IMR-90 (cell line): ENCODE measurements around the gene TBC1D32. TPM values are rescaled to one million over a fixed set of nuclear protein-coding genes. Genes with fewer than 3 reads are reported as not detected.

Experiments used
- ATAC-seq: fragments of 200-7000 bp; cut with Tn5 transposase; 2 replicates; pipeline ENCODE4 v1.9.1; 2020; ENCODE audit warnings: low read depth, mild to moderate bottlenecking, moderate library complexity
- BruUV-seq: library from RNA; stranded (reverse); fragments of 400-500 nt; replicated peaks from 2 replicates; lab custom pipeline; 2021; lab: Mats Ljungman, UMichigan
- CTCF ChIA-PET: fragments of 300-600 bp; formaldehyde crosslinking; extraction: SDS; loops from one replicate; lab custom pipeline; 2021; ENCODE audit warnings: antibody characterized with exemption; lab: Yijun Ruan, JAX
- POLR2A ChIA-PET: fragments of 300-600 bp; sonication (Branson Sonifier 250); formaldehyde crosslinking; loops from one replicate; lab custom pipeline; 2022; ENCODE audit warnings: antibody characterized with exemption; ENCODE audit not compliant: unreplicated experiment; lab: Charles Lee
- DNase-seq: peaks from one replicate; pipeline ENCODE4 v3.0.0; 2013
- H2AFZ ChIP-seq: replicated peaks from 2 replicates; pipeline ENCODE3; 2013; ENCODE audit warnings: low read length, mild to moderate bottlenecking; ENCODE audit not compliant: poor library complexity
- H2AK5ac ChIP-seq: 2 replicates; pipeline ENCODE4 v1.6.1; 2013; ENCODE audit warnings: low read depth, low read length, inconsistent platforms
- H2AK9ac ChIP-seq: replicated peaks from 2 replicates; pipeline ENCODE3; 2013; ENCODE audit warnings: mild to moderate bottlenecking, low read depth, low read length, moderate library complexity; ENCODE audit not compliant: poor library complexity
- H2BK120ac ChIP-seq: 2 replicates; pipeline ENCODE4 v1.6.1; 2013; ENCODE audit warnings: low read depth, low read length, inconsistent platforms
- H2BK15ac ChIP-seq: 3 replicates; pipeline ENCODE4 v1.6.1; 2013; ENCODE audit warnings: low read depth, low read length, inconsistent platforms
- H2BK20ac ChIP-seq: 2 replicates; pipeline ENCODE4 v1.6.1; 2013; ENCODE audit warnings: low read depth, mild to moderate bottlenecking, inconsistent platforms, low read length, moderate library complexity
- H2BK5ac ChIP-seq: 2 replicates; pipeline ENCODE4 v1.6.1; 2013; ENCODE audit warnings: mild to moderate bottlenecking, low read depth, low read length, inconsistent platforms; ENCODE audit not compliant: poor library complexity, severe bottlenecking
- H3K14ac ChIP-seq: replicated peaks from 2 replicates; pipeline ENCODE4 v1.6.1; 2013; ENCODE audit warnings: low read depth, low read length, inconsistent platforms
- H3K18ac ChIP-seq: 2 replicates; pipeline ENCODE4 v1.6.1; 2013; ENCODE audit warnings: low read depth, low read length, control low read depth
- H3K23ac ChIP-seq: 2 replicates; pipeline ENCODE4 v1.6.1; 2013; ENCODE audit warnings: low read depth, low read length, inconsistent platforms
- H3K27ac ChIP-seq: 2 replicates; pipeline ENCODE4 v1.5.1; 2013; ENCODE audit warnings: mild to moderate bottlenecking, control low read depth, low read length; ENCODE audit not compliant: insufficient read depth
- H3K27me3 ChIP-seq: 2 replicates; pipeline ENCODE4 v1.6.1; 2013; ENCODE audit warnings: low read length; ENCODE audit not compliant: control insufficient read depth, insufficient read depth
- H3K36me3 ChIP-seq: 2 replicates; pipeline ENCODE4 v1.6.1; 2013; ENCODE audit warnings: low read length, mixed read lengths; ENCODE audit not compliant: control insufficient read depth, insufficient read depth
- H3K4ac ChIP-seq: 2 replicates; pipeline ENCODE4 v1.6.1; 2013; ENCODE audit warnings: low read depth, low read length, inconsistent platforms
- H3K4me1 ChIP-seq: 2 replicates; pipeline ENCODE4 v1.6.1; 2013; ENCODE audit warnings: low read length, mixed read lengths; ENCODE audit not compliant: control insufficient read depth, insufficient read depth
- H3K4me2 ChIP-seq: 2 replicates; pipeline ENCODE4 v1.6.1; 2013; ENCODE audit warnings: low read depth, mild to moderate bottlenecking, control low read depth, low read length, moderate library complexity
- H3K4me3 ChIP-seq: 2 replicates; pipeline ENCODE4 v1.5.1; 2013; ENCODE audit warnings: low read depth, mild to moderate bottlenecking, control low read depth, low read length, moderate library complexity; ENCODE audit not compliant: insufficient read depth
- H3K56ac ChIP-seq: 2 replicates; pipeline ENCODE4 v1.6.1; 2013; ENCODE audit warnings: low read length, inconsistent platforms; ENCODE audit not compliant: insufficient read depth; ENCODE audit errors: extremely low read depth
- H3K79me1 ChIP-seq, 2 experiments: 2 replicates each; pipeline ENCODE4 v1.6.1; 2013; ENCODE audit warnings: low read length in 2 of 2, inconsistent platforms in 1 of 2, low read depth in 1 of 2
- H3K9ac ChIP-seq: 2 replicates; pipeline ENCODE4 v1.6.1; 2013; ENCODE audit warnings: low read depth, low read length, control low read depth
- H3K9me1 ChIP-seq: 2 replicates; pipeline ENCODE4 v1.6.1; 2013; ENCODE audit warnings: low read length, inconsistent platforms; ENCODE audit not compliant: insufficient read depth
- H3K9me3 ChIP-seq: 2 replicates; pipeline ENCODE4 v1.6.1; 2013; ENCODE audit warnings: low read length; ENCODE audit not compliant: control insufficient read depth, insufficient read depth
- H4K20me1 ChIP-seq: 2 replicates; pipeline ENCODE4 v1.6.1; 2013; ENCODE audit warnings: low read length, inconsistent platforms; ENCODE audit not compliant: insufficient read depth
- H4K5ac ChIP-seq: 2 replicates; pipeline ENCODE4 v1.6.1; 2013; ENCODE audit warnings: mild to moderate bottlenecking, low read depth, low read length, control low read depth
- H4K8ac ChIP-seq, 2 experiments: 2 replicates each; pipeline ENCODE4 v1.6.1; 2013; ENCODE audit warnings: low read depth in 2 of 2, low read length in 2 of 2, control low read depth in 1 of 2, inconsistent platforms in 1 of 2
- H4K91ac ChIP-seq: 2 replicates; pipeline ENCODE4 v1.6.1; 2013; ENCODE audit warnings: low read depth, low read length, inconsistent platforms; ENCODE audit not compliant: insufficient read depth
- BHLHE40 ChIP-seq: fragments of 150-350 bp; IDR thresholded peaks from 2 replicates; pipeline ENCODE4 v1.6.1; 2016; ENCODE audit warnings: mild to moderate bottlenecking, low read depth, low read length
- CEBPB ChIP-seq: IDR thresholded peaks from 2 replicates; pipeline ENCODE4 v1.6.1; 2012; ENCODE audit warnings: low read depth, low read length, improper control_type of control experiment
- CHD1 ChIP-seq: IDR thresholded peaks from 2 replicates; pipeline ENCODE4 v1.6.1; 2012; ENCODE audit warnings: low read depth, low read length, improper control_type of control experiment
- CTCF ChIP-seq: conservative IDR thresholded peaks from 2 replicates; pipeline ENCODE4 v1.5.1; 2012; ENCODE audit warnings: mild to moderate bottlenecking, low read depth, low read length, improper control_type of control experiment
- FOS ChIP-seq: fragments of 150-350 bp; IDR thresholded peaks from 2 replicates; pipeline ENCODE4 v1.6.1; 2016; ENCODE audit warnings: low read depth, low read length
- MAFK ChIP-seq: IDR thresholded peaks from 2 replicates; pipeline ENCODE4 v1.6.1; 2012; ENCODE audit warnings: low read depth, low read length, improper control_type of control experiment
- MAZ ChIP-seq: IDR thresholded peaks from 2 replicates; pipeline ENCODE4 v1.6.1; 2012; ENCODE audit warnings: low read depth, mild to moderate bottlenecking, low read length, improper control_type of control experiment, moderate library complexity, borderline replicate concordance
- MXI1 ChIP-seq: IDR thresholded peaks from 2 replicates; pipeline ENCODE4 v1.6.1; 2012; ENCODE audit warnings: low read depth, mild to moderate bottlenecking, low read length, moderate library complexity, borderline replicate concordance
- NFE2L2 ChIP-seq: fragments of 150-350 bp; IDR thresholded peaks from 2 replicates; pipeline ENCODE4 v1.6.1; 2016; ENCODE audit warnings: low read depth, mild to moderate bottlenecking, low read length
- POLR2A ChIP-seq: IDR thresholded peaks from 2 replicates; pipeline ENCODE4 v1.6.1; 2012; ENCODE audit warnings: mild to moderate bottlenecking, low read depth, low read length
- RCOR1 ChIP-seq: IDR thresholded peaks from 2 replicates; pipeline ENCODE4 v1.6.1; 2012; ENCODE audit warnings: mild to moderate bottlenecking, low read length, improper control_type of control experiment; ENCODE audit not compliant: insufficient replicate concordance
- RFX5 ChIP-seq: IDR thresholded peaks from 2 replicates; pipeline ENCODE4 v1.8.0; 2012; ENCODE audit warnings: low read depth, mild to moderate bottlenecking, low read length, moderate library complexity
- SMC3 ChIP-seq: fragments of 150-350 bp; IDR thresholded peaks from 2 replicates; pipeline ENCODE4 v1.6.1; 2016; ENCODE audit warnings: low read depth, mild to moderate bottlenecking, antibody characterized with exemption, low read length, moderate library complexity
- dilution Hi-C: fragments of 300-500 bp; cut with HindIII; formaldehyde crosslinking; loops from one replicate; pipeline ENCODE4 v1.14.3; 2018; ENCODE audit warnings: low sequenced_read_pairs; ENCODE audit not compliant: unreplicated experiment
- in situ Hi-C: fragments of 300-500 bp; cut with MboI; formaldehyde crosslinking; loops from 3 replicates; pipeline ENCODE4 v1.14.3; 2019; ENCODE audit warnings: low sequenced_read_pairs, inconsistent platforms, mixed read lengths
- intact Hi-C: fragments of 100-400 bp; cut with micrococcal nuclease; formaldehyde crosslinking; loops from 2 replicates; pipeline ENCODE4 v1.10.0; 2022
- polyA plus RNA-seq, 3 experiments: library from polyadenylated mRNA; depleted of rRNA; stranded (reverse); fragments of >200 nt; gene quantifications; 2 replicates each; pipeline ENCODE4 v1.2.3, GENCODE V29; 2012; ENCODE audit warnings: low replicate concordance in 1 of 3
- total RNA-seq: library from RNA; depleted of rRNA; stranded (reverse); fragments of >200 nt; gene quantifications from 2 replicates; pipeline ENCODE4 v1.2.3, GENCODE V29; 2012
- TF ChIP-seq, protein P1 (sequence below): fragments of 150-350 bp; IDR thresholded peaks from 2 replicates; pipeline ENCODE4 v1.6.1; 2016; ENCODE audit warnings: low read depth, mild to moderate bottlenecking, low read length, moderate library complexity, borderline replicate concordance

The TBC1D32 gene
- total and polyA plus RNA-seq, 2 of the 4 experiments (the other 2 are of a cell fraction), result 3.0 to 7.2 TPM

GRCh38 chr6:121112356-121112755, 221.9 kb downstream of the TBC1D32 start:
- H2BK120ac ChIP-seq, result no peak overlapping the region
- no peak overlapping the region for H2AK9ac ChIP-seq
- ATAC-seq (no peak), DNase-seq (no peak)
- no peak overlapping the region for H4K5ac ChIP-seq
- no peak overlapping the region for H3K4me3 ChIP-seq
- no peak overlapping the region for H3K4ac ChIP-seq
- no peak overlapping the region for H3K23ac ChIP-seq
- H2AFZ ChIP-seq, result no peak overlapping the region
- dilution Hi-C loops (no loop called here), in situ Hi-C loops (no loop called here), intact Hi-C loops (no loop called here)
- no peak overlapping the region for H3K56ac ChIP-seq
- no peaks in the 10 kb centered on the region for H3K9me3 ChIP-seq
- no TSS peak for BruUV-seq
- no peak overlapping the region for H4K8ac ChIP-seq
- ChIA-PET CTCF (no interaction called here), POLR2A (no interaction called here)
- H2BK20ac ChIP-seq, result no peak overlapping the region
- TF ChIP-seq NFE2L2 (no peak), CHD1 (no peak), RCOR1 (no peak), CEBPB (no peak), BHLHE40 (no peak), SMC3 (no peak), FOS (no peak), RFX5 (no peak), MXI1 (no peak), CTCF (no peak), MAFK (no peak), MAZ (no peak), POLR2A (no peak)
- TF ChIP-seq, protein P1, sequence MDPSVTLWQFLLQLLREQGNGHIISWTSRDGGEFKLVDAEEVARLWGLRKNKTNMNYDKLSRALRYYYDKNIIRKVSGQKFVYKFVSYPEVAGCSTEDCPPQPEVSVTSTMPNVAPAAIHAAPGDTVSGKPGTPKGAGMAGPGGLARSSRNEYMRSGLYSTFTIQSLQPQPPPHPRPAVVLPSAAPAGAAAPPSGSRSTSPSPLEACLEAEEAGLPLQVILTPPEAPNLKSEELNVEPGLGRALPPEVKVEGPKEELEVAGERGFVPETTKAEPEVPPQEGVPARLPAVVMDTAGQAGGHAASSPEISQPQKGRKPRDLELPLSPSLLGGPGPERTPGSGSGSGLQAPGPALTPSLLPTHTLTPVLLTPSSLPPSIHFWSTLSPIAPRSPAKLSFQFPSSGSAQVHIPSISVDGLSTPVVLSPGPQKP, result no peak
- H3K27me3 ChIP-seq, result no peaks in the 10 kb centered on the region
- H2BK5ac ChIP-seq, result no peak overlapping the region
- no peak overlapping the region for H3K14ac ChIP-seq
- no peaks in the 10 kb centered on the region for H4K20me1 ChIP-seq
- no peak overlapping the region for H2BK15ac ChIP-seq
- H3K4me1 ChIP-seq, result no peaks in the 10 kb centered on the region
- no peak overlapping the region for H2AK5ac ChIP-seq
- H4K91ac ChIP-seq, result no peak overlapping the region
- no peaks in the 10 kb centered on the region for H3K79me1 ChIP-seq
- no peaks in the 10 kb centered on the region for H3K36me3 ChIP-seq
- H3K18ac ChIP-seq, result no peak overlapping the region
- H3K4me2 ChIP-seq, result no peak overlapping the region
- no peak overlapping the region for H3K9ac ChIP-seq
- H3K9me1 ChIP-seq, result no peaks in the 10 kb centered on the region
- H3K27ac ChIP-seq, result no peak overlapping the region
